B cell (primary cell): ENCODE measurements around the gene CSRP2. TPM values are rescaled to one million over a fixed set of nuclear protein-coding genes. Genes with fewer than 3 reads are reported as not detected.

Experiments
- ATAC-seq: fragments of 200-7000 bp; cut with Tn5 transposase; one replicate; pipeline ENCODE4 v1.10.0; 2021; ENCODE audit warnings: low read depth, mild to moderate bottlenecking, moderate number of reproducible peaks, moderate library complexity
- CTCF ChIA-PET: fragments of 350-600 bp; sonication (Branson Sonifier 250); formaldehyde crosslinking; loops from one replicate; lab custom pipeline; 2021; ENCODE audit warnings: antibody characterized with exemption, inconsistent platforms; lab: Charles Lee
- POLR2A ChIA-PET: fragments of 350-600 bp; sonication (Branson Sonifier 250); formaldehyde crosslinking; loops from one replicate; lab custom pipeline; 2021; ENCODE audit warnings: antibody characterized with exemption; lab: Charles Lee
- DNase-seq: peaks from one replicate; pipeline ENCODE4 v3.0.0; 2013
- H2AFZ ChIP-seq: 2 replicates; pipeline ENCODE4 v1.6.1; 2012; ENCODE audit warnings: mild to moderate bottlenecking, low read depth, low read length; ENCODE audit not compliant: insufficient read depth, poor library complexity, severe bottlenecking
- H3K27ac ChIP-seq, 2 donors: 1 replicate in 1 of 2; 2 replicates in 1 of 2; pipeline ENCODE4 v1.5.1; 2012 to 2013; ENCODE audit warnings: low read length in 2 of 2, mild to moderate bottlenecking in 2 of 2, moderate library complexity in 1 of 2
- H3K27me3 ChIP-seq, 4 experiments: fragments of 200-600 bp in 1 of 4; sonication (generic) in 1 of 4; replicated peaks in 1 of 4; 1 replicate in 2 of 4; 2 replicates in 2 of 4; pipeline versions ENCODE4 v1.6.1 to v1.7.0; 2013 to 2016; ENCODE audit warnings: low read length in 3 of 4, mild to moderate bottlenecking in 2 of 4, mixed read lengths in 1 of 4, moderate library complexity in 1 of 4; ENCODE audit not compliant: insufficient read depth in 4 of 4, control insufficient read depth in 3 of 4; ENCODE audit errors: control extremely low read depth in 1 of 4
- H3K36me3 ChIP-seq, 2 experiments: replicated peaks in 1 of 2; 1 replicate in 1 of 2; 2 replicates in 1 of 2; pipeline versions ENCODE4 v1.6.1 to v1.7.1; 2013; ENCODE audit warnings: low read length in 1 of 2; ENCODE audit not compliant: insufficient read depth in 2 of 2, control insufficient read depth in 1 of 2; ENCODE audit errors: control extremely low read depth in 1 of 2, extremely low read depth in 1 of 2
- H3K4me1 ChIP-seq, 2 donors: fragments of 200-600 bp in 1 of 2; sonication (generic) in 1 of 2; 1 replicate in 1 of 2; 2 replicates in 1 of 2; pipeline versions ENCODE4 v1.5.1 to v1.6.1; 2013 to 2017; ENCODE audit warnings: low read length in 2 of 2; ENCODE audit not compliant: control insufficient read depth in 2 of 2, insufficient read depth in 2 of 2
- H3K4me2 ChIP-seq: replicated peaks from 2 replicates; pipeline ENCODE3; 2012; ENCODE audit warnings: mild to moderate bottlenecking, low read depth, low read length; ENCODE audit not compliant: poor library complexity, severe bottlenecking
- H3K4me3 ChIP-seq, 5 experiments: fragments of 200-600 bp in 1 of 5; sonication (generic) in 1 of 5; 1 replicate in 3 of 5; 2 replicates in 2 of 5; pipeline versions ENCODE4 v1.5.1 to v1.7.0; 2011 to 2016; ENCODE audit warnings: low read length in 4 of 5, mild to moderate bottlenecking in 4 of 5, low read depth in 2 of 5, control low read depth in 1 of 5, moderate library complexity in 1 of 5; ENCODE audit not compliant: insufficient read depth in 1 of 5; ENCODE audit errors: control extremely low read depth in 1 of 5, extremely low read depth in 1 of 5
- H3K79me2 ChIP-seq: fragments of 200-600 bp; sonication (generic); one replicate; pipeline ENCODE4 v1.6.0; 2016; ENCODE audit warnings: low read length; ENCODE audit not compliant: control insufficient read depth, insufficient read depth
- H3K9ac ChIP-seq: fragments of 200-600 bp; sonication (generic); 2 replicates; pipeline ENCODE4 v1.6.1; 2017; ENCODE audit warnings: mild to moderate bottlenecking, low read length, moderate library complexity
- H3K9me3 ChIP-seq, 3 donors: one replicate each; pipeline versions ENCODE4 v1.6.1 to v1.7.1; 2013; ENCODE audit warnings: low read length in 2 of 3; ENCODE audit not compliant: control insufficient read depth in 2 of 3, insufficient read depth in 1 of 3; ENCODE audit errors: control extremely low read depth in 1 of 3
- H4K20me1 ChIP-seq: 2 replicates; pipeline ENCODE4 v1.6.0; 2012; ENCODE audit warnings: mild to moderate bottlenecking, low read length; ENCODE audit not compliant: insufficient read depth, control insufficient read depth, poor library complexity, severe bottlenecking
- H3K27ac Mint-ChIP-seq: one replicate; pipeline ENCODE4 v1.8.0; 2021; ENCODE audit warnings: mixed read lengths
- H3K27me3 Mint-ChIP-seq: one replicate; pipeline ENCODE4 v1.8.0; 2021; ENCODE audit warnings: mixed read lengths
- H3K4me1 Mint-ChIP-seq: one replicate; pipeline ENCODE4 v1.8.0; 2021; ENCODE audit warnings: mixed read lengths
- H3K4me3 Mint-ChIP-seq: one replicate; pipeline ENCODE4 v1.8.0; 2021; ENCODE audit warnings: mixed read lengths
- H3K9me3 Mint-ChIP-seq: one replicate; pipeline ENCODE4 v1.8.0; 2022; ENCODE audit warnings: mixed read lengths; ENCODE audit not compliant: insufficient read depth
- CTCF ChIP-seq: fragments of 200-600 bp; IDR thresholded peaks from one replicate; pipeline ENCODE4 v1.8.0; 2022; ENCODE audit warnings: antibody characterized with exemption, mild to moderate bottlenecking
- EZH2 ChIP-seq: IDR thresholded peaks from 2 replicates; pipeline ENCODE4 v1.6.1; 2012; ENCODE audit warnings: borderline replicate concordance, low read depth, mild to moderate bottlenecking, moderate library complexity, low read length; ENCODE audit not compliant: insufficient read depth, poor library complexity, severe bottlenecking
- WGBS: methylation state at CpG from one replicate; pipeline ENCODE4 v1.1.5; 2013; ENCODE audit warnings: missing lambda C conversion rate; ENCODE audit not compliant: insufficient coverage; 5-methylcytosine and 5-hydroxymethylcytosine counted together
- intact Hi-C: fragments of 100-400 bp; cut with micrococcal nuclease; formaldehyde crosslinking; loops from one replicate; pipeline ENCODE4 v1.10.0; 2022
- polyA plus RNA-seq: library from polyadenylated mRNA; depleted of rRNA; stranded (reverse); fragments of >200 nt; gene quantifications from 2 replicates; pipeline ENCODE4 v1.2.3, GENCODE V29; 2012
- total RNA-seq, 2 donors: library from RNA; stranded (reverse); fragments of 120-200 nt in 1 of 2; gene quantifications; 1 replicate in 1 of 2; 2 replicates in 1 of 2; pipeline versions ENCODE4 v1.2.3 to v1.2.4, GENCODE V29; 2013 to 2022

CSRP2 gene
- total and polyA plus RNA-seq, 2 donors (not counting 1 experiment from before 2014, with no cell fraction given), result 0.44 TPM; not detected in 1

GRCh38 chr12:76880519-76881023 lies 1.8 kb upstream of the CSRP2 start:
- no peak overlapping the region for H3K4me3 ChIP-seq
- H3K27me3 ChIP-seq, result peaks cover 0 to 31% (median 22%) of the 10 kb centered on the region in 4 experiments
- CTCF ChIA-PET, result no interaction called here
- H3K27ac ChIP-seq, result no peak overlapping the region
- DNase-seq (no peak), ATAC-seq (no peak)
- POLR2A ChIA-PET, result no interaction called here
- no peaks in the 10 kb centered on the region for H3K36me3 ChIP-seq
- peaks cover 0 to 8% (median 0%) of the 10 kb centered on the region in 3 donors for H3K9me3 ChIP-seq
- H3K9me3 Mint-ChIP-seq, result no peaks in the 10 kb centered on the region
- no peak for TF ChIP-seq EZH2
- TF ChIP-seq CTCF, result no peak
- H3K27me3 Mint-ChIP-seq, result peaks cover 65% of the 10 kb centered on the region
- intact Hi-C loops, result no loop called here
- no peaks in the 10 kb centered on the region for H4K20me1 ChIP-seq
- H3K4me1 ChIP-seq, result peaks cover 13 to 15% of the 10 kb centered on the region in 2 donors
- 100% methylated on average over 2 of the region's 7 CpGs for WGBS
- H3K4me1 Mint-ChIP-seq, result peaks cover 14% of the 10 kb centered on the region
- H2AFZ ChIP-seq, result no peak overlapping the region
- H3K4me2 ChIP-seq, result no peak overlapping the region
- no peaks in the 10 kb centered on the region for H3K79me2 ChIP-seq
- peak overlapping the region; percentile 81 for H3K4me3 Mint-ChIP-seq
- no peak overlapping the region for H3K27ac Mint-ChIP-seq
- H3K9ac ChIP-seq, result no peak overlapping the region

DNA sequence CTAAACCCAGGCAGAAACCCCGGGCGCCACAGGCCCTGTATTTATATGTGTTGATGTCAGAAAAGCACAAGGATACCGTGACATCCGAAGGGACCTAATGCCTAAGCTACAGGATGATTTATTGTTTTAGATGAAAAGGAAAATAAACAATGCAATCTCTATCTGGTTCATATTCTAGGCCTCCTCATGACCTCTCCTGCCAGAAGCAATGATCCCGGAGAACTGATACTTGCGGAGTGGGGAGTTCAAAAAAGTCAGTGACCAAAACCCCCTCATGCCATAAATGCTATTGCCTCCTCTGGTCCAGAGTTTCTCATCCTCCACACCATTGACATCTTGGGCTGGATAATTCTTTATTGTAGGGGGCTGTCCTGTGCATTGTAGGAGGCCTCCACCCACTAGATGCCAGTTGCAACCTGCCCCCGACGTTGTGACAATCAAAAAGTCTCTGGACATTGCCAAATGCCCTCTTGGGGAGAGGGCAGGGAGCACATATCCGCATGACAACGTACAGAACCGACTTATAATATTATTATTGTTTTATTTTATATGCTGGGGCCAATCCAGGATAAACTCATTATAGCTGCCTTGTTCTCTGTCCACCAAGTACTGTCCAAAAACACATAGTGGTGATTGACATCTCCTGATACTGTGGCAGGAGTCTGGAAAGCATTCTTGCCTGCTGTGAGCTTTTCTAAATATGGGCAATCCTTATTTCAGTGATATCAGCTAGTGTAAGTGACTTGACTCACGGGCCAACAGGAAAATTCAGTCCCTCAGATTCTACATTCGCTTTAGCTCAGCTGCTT lies 1.1 kb upstream of the CSRP2 start:
- Histone ChIP-seq H3K36me3 (no peaks in the 10 kb centered on the region), H2AFZ (peak overlapping the region; percentile 77), H3K27me3 (peaks cover 0 to 31% (median 22%) of the 10 kb centered on the region in 4 experiments), H3K9me3 (peaks cover 0 to 8% (median 0%) of the 10 kb centered on the region in 3 donors), H4K20me1 (no peaks in the 10 kb centered on the region), H3K9ac (peak overlapping the region; percentile 71), H3K4me1 (peaks cover 13 to 15% of the 10 kb centered on the region in 2 donors), H3K4me3 (peak overlapping the region in 3 of 5 experiments; percentile 59 to 77 (median 65)), H3K79me2 (no peaks in the 10 kb centered on the region), H3K27ac (no peak overlapping the region), H3K4me2 (peak overlapping the region; percentile 82)
- 86% methylated on average over 2 of the region's 13 CpGs for WGBS
- ATAC-seq, result no peak
- Mint-ChIP-seq H3K9me3 (no peaks in the 10 kb centered on the region), H3K4me3 (peak overlapping the region; percentile 81), H3K27ac (no peak overlapping the region), H3K4me1 (peaks cover 14% of the 10 kb centered on the region), H3K27me3 (peaks cover 69% of the 10 kb centered on the region)
- POLR2A ChIA-PET, result no interaction called here
- no peak for TF ChIP-seq EZH2
- no peak for TF ChIP-seq CTCF
- intact Hi-C loops, result loop anchor here (10.0 kb wide), 1 partner anchor 795 kb away; the partner anchor contains the start of gene NAP1L1
- CTCF ChIA-PET, result no interaction called here
- DNase-seq, result no peak
